ENCODE results near the gene KATNB1. TPM values are rescaled to one million over a fixed set of nuclear protein-coding genes. Genes with fewer than 3 reads are reported as not detected.
"Not testable (repeated sequence)": the region's sequence is repeated elsewhere in the genome, so short reads cannot be mapped to it uniquely, and the experiment has no call there.

Gene KATNB1
- total RNA-seq, 1 experiment from 2014 or later = 60.4 TPM

- H3K27ac Mint-ChIP-seq = no peak overlapping the region
- ChIA-PET CTCF (no interaction called here), POLR2A (no interaction called here)
- ATAC-seq (no peak), DNase-seq (ENCODE audit: low spot score) (no peak)
- no peak for TF ChIP-seq ZBTB21 (CRISPR knock-in tag; IDR thresholded peaks at IDR 0.05; ENCODE audit: borderline replicate concordance)
- TF ChIP-seq GTF2I (CRISPR knock-in tag; conservative IDR thresholded peaks at IDR 0.05) = no peak
- TF ChIP-seq TEAD4 (CRISPR knock-in tag; IDR thresholded peaks at IDR 0.05) = no peak
- TF ChIP-seq SMAD4 (CRISPR knock-in tag; IDR thresholded peaks at IDR 0.05) = no peak
- no peak for TF ChIP-seq MAX (CRISPR knock-in tag; IDR thresholded peaks at IDR 0.05)
- no peak for TF ChIP-seq ETV6 (CRISPR knock-in tag; IDR thresholded peaks at IDR 0.05)
- no peak for TF ChIP-seq USF2 (CRISPR knock-in tag; IDR thresholded peaks at IDR 0.05)
- no peak for TF ChIP-seq TCF7 (CRISPR knock-in tag; IDR thresholded peaks at IDR 0.05; ENCODE audit: low read depth)
- peaks cover 3% of the 10 kb centered on the region; the same call in 1 of the 2 replicates for H3K27me3 Mint-ChIP-seq (ENCODE audit: low read depth)
- H3K4me1 Mint-ChIP-seq = peaks cover 39% of the 10 kb centered on the region
- H3K9me3 Mint-ChIP-seq = no peaks in the 10 kb centered on the region
- no peak overlapping the region for H3K4me3 Mint-ChIP-seq
- no peaks in the 10 kb centered on the region for H3K36me3 Mint-ChIP-seq
These were observed 43.1 kb downstream of the KATNB1 start for GRCh38 chr16:57778658-57779057.

GRCh38 chr16:57779836-57780235 lies 44.3 kb downstream of the KATNB1 start:
- H3K9me3 Mint-ChIP-seq; H3K4me3 Mint-ChIP-seq; H3K27me3 Mint-ChIP-seq (ENCODE audit: low read depth); DNase-seq (ENCODE audit: low spot score); H3K27ac Mint-ChIP-seq; POLR2A ChIA-PET; H3K36me3 Mint-ChIP-seq; CTCF ChIA-PET; ATAC-seq: not testable (repeated sequence)
- peaks cover 29% of the 10 kb centered on the region for H3K4me1 Mint-ChIP-seq

- ChIA-PET CTCF (interaction anchor here (0.6 kb wide), 1 partner anchor 82 kb away, joined by 3 read pairs; no protein-coding TSS in a partner anchor), POLR2A (no interaction called here)
- ATAC-seq (no peak), DNase-seq (ENCODE audit: low spot score) (no peak)
- Mint-ChIP-seq H3K27ac (no peak overlapping the region), H3K27me3 (ENCODE audit: low read depth) (no peaks in the 10 kb centered on the region; the same call in 1 of the 2 replicates), H3K36me3 (no peaks in the 10 kb centered on the region), H3K4me3 (no peak overlapping the region), H3K4me1 (peaks cover 14% of the 10 kb centered on the region), H3K9me3 (no peaks in the 10 kb centered on the region)
- no peak for TF ChIP-seq USF2 (CRISPR knock-in tag; IDR thresholded peaks at IDR 0.05)
- TF ChIP-seq IRF1 (CRISPR knock-in tag; IDR thresholded peaks at IDR 0.05) = no peak
- TF ChIP-seq MAX (CRISPR knock-in tag; IDR thresholded peaks at IDR 0.05) = no peak
- TF ChIP-seq TCF7 (CRISPR knock-in tag; IDR thresholded peaks at IDR 0.05; ENCODE audit: low read depth) = no peak
- TF ChIP-seq KAT7 (CRISPR knock-in tag; IDR thresholded peaks at IDR 0.05; ENCODE audit: borderline replicate concordance) = no peak
- no peak for TF ChIP-seq FOXK1 (CRISPR knock-in tag; IDR thresholded peaks at IDR 0.05)
- no peak for TF ChIP-seq AFF4 (CRISPR knock-in tag; IDR thresholded peaks at IDR 0.05; ENCODE audit: borderline replicate concordance)
- no peak for TF ChIP-seq CTCF (IDR thresholded peaks at IDR 0.05)
- TF ChIP-seq ZNF423 (CRISPR knock-in tag; IDR thresholded peaks at IDR 0.05) = no peak
- no peak for TF ChIP-seq NR3C1 (CRISPR knock-in tag; conservative IDR thresholded peaks at IDR 0.05; ENCODE audit: low read depth)
- no peak for TF ChIP-seq PRRX2 (CRISPR knock-in tag; IDR thresholded peaks at IDR 0.05)
- TF ChIP-seq ZNF263 (CRISPR knock-in tag; IDR thresholded peaks at IDR 0.05; ENCODE audit: low read depth) = no peak
- no peak for TF ChIP-seq E2F1 (CRISPR knock-in tag; IDR thresholded peaks at IDR 0.05)
- TF ChIP-seq SP1 (CRISPR knock-in tag; conservative IDR thresholded peaks at IDR 0.05) = no peak
- no peak for TF ChIP-seq HMGXB4 (CRISPR knock-in tag; IDR thresholded peaks at IDR 0.05)
- TF ChIP-seq NR1H2 (CRISPR knock-in tag; IDR thresholded peaks at IDR 0.05) = no peak
These were observed 45.8 kb downstream of the KATNB1 start for GRCh38 chr16:57781349-57781740.
